Renal pelvis (tissue), 4 donors: ENCODE results near the gene F11R. TPM values are rescaled to one million over a fixed set of nuclear protein-coding genes. Genes with fewer than 3 reads are reported as not detected.
A peak's percentile ranks its signal among the peaks of the same experiment; 100 is the strongest.
"Not testable (repeated sequence)": the region's sequence is repeated elsewhere in the genome, so short reads cannot be mapped to it uniquely, and the experiment has no call there.

ENCODE experiments used
- DNase-seq: peaks from one replicate; pipeline ENCODE4 v3.0.0-alpha.2; 2013
- polyA plus RNA-seq, 3 donors: library from polyadenylated mRNA; unstranded; fragments of 120-200 nt; gene quantifications; one replicate each; pipeline ENCODE4 v1.2.1, GENCODE V29; 2013; ENCODE audit not compliant: insufficient read length in 3 of 3

Gene F11R
- polyA plus RNA-seq, 3 donors = 79.3 to 103 (median 89.2) TPM

DNA sequence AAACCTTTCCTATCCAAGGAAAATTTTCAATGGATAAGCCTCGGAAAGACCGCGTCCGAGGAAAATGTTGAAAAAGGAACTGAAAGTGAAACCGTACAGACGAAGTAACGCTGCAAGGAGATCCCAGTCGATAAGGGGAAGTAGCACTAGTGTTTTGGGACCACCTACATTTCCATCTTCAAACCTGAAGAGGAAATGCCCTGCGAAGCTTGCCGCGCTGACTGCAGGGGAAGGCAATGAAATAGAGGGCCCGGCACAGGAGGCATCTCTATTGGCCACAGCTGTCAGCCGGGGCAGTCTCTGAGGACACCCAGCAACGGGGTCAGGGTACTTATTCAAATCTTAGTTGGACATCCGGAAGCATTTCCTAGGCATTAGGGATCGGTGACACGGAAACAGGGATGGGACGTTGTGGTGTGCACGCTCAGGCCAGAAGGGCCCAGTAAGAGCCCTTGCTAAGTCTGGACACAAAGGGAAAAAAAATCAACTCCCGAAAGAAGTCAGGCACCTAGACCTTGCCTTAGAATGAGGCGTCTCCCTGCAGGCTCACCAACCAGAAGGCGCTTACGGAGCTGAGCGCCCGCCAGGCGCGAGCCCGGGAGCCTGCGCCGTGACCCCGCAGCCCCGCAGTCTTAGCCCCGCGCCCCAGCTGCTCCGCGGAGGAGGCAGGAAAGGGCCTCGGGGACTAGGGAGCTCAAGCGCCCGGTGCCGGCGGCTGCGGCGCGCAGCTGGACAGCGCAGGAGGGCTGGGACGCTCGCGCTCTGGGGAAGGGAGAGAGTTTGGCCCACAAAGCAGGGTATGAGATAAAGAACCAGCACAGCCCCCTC is 24.2 kb upstream of the F11R start:
- DNase-seq = peak; percentile 69

DNA sequence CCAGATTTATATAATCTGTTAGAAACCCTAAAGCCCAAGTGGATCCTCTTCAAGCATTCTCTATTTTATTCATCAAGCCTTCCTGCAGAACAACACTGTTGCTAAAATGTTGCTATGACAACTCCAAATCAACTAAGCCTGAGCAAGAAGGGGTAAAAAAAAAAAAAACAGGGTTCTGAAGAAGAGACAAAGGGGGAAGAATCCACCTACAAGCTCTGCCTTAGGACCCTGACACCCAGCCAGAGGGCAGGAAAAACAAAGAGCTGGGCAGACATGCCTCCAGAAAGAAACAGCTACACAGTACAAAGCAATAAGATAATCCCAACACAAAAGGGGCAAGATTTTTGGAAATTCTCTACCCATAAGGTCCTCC is 23.6 kb upstream of the F11R start:
- no peak for DNase-seq

- DNase-seq = no peak
Measured at GRCh38 chr1:161039546-161039945, 18.6 kb upstream of the F11R start.

DNA sequence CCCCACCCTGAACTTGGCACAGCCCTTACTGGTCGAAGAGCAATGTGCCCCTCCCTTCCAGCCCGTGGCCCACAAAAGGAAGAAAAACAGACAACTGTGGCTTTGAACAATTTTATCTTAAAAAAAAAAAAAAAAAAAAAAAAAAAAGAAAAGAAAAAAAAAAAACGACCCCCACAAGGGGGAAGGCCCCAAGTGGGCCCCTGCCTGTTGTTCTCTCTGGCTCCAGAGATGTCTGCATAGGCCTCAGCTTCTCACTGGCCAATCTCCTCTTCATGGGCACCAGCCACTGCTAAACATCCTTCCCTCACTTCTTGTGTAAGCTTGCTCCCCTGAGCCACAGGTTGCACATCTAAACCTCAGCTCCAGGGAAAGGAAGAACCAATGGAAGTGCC is 18.2 kb upstream of the F11R start:
- DNase-seq = no peak

- peak; percentile 61 for DNase-seq
Measured at GRCh38 chr1:161038523-161039153, 17.7 kb upstream of the F11R start, which contains the start of gene TSTD1. TSS of gene TSTD1 (minus strand) at chr1:161038964. CDS start at chr1:161038889, 75 bp downstream.

DNA sequence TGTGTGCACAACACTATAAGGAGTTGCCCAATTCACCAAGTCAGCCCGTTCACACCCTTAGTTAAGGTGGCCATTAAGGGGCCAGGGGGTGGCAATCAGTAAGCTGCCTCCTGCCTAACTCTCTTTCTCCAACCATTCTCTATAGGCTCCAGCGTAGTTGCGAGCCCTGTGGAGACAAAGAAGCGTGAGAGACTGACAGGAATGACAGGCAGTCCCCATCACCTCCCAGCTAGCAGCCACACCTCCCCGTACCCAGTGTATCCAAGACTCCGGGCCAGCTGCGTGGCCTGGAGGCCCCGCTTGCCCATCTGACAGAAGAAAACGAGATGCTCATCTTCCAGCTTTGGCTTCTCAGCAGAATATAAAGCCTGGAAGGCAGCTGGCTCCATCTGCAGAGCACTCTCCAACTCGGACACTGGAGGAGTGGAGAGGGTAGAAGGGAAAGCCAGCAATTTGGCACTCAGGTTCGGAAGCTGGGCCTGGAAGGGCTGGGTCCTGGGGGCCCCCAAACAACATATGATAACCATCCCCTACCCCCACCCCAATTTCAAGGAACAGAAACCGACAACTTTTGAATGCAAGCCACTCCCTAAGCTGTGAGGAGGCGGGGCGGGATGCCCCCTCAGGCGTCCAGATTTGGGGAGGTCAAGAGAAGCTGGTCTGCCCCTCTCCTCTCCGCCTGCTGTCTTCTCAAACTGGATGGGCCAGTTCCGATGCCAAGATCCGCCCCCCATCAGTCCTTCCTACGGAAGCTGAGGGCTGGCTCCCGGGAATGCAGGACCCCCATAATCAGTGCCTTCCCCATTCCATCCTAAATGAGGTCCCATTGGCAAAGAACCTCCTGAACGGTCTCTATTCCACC is 16.9 kb upstream of the F11R start:
- DNase-seq = no peak

GRCh38 chr1:161033751-161034150 is 12.8 kb upstream of the F11R start:
- no peak for DNase-seq

DNA sequence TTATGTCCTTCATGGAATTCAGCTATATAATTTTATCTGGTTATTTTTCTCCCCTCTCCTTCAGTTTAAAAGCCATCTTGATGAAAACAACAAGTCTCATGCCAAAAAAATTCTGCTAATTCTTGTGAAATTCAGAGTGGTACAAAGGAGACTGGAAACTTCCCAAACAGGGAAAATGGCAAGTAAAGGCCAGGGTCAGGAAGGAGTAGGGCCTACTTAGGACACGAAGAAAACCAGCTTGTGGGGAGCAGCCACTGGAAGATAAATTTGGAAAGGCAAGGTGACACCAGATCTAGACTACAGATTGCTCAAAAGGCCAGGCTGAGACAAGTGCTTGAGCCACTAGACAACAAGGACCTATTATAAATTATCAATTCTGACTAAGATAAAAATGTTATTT is 11.5 kb upstream of the F11R start:
- no peak for DNase-seq

DNA sequence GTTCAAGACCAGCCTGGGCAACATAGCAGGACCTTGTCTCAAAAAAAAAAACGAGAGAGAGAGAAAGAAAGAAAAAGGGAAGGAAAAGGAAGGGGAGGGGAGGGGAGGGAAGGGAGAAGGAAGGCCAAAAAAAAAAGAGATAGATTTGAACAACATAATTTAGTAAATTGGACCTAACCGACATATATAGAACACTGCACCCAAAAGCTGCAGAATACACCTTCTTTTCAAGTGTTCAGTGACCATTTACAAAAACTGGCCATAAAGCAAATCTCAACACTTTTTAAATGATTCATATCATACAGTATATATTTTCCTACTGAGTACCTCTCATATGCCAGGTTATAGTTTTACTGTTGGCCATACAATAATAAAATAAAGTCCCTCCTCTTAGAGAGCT is 10.9 kb upstream of the F11R start:
- DNase-seq = no peak

DNA sequence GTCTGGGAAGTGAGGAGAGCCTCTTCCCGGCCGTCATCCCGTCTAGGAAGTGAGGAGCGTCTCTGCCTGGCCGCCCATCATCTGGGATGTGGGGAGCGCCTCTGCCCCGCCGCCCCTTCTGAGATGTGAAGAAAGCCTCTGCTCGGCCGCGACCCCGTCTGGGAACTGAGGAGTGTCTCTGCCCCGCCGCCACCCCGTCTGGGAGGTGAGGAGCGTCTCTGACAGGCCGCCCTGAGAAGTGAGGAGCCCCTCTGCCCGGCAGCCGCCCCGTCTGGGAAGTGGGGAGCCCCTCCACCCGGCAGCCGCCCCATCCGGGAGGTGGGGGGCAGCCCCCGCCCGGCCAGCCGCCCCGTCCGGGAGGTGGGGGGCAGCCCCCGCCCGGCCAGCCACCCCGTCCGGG is 8.5 kb upstream of the F11R start:
- DNase-seq = not testable (repeated sequence)

GRCh38 chr1:161026954-161027353 is 6.0 kb upstream of the F11R start:
- DNase-seq = not testable (repeated sequence)

DNA sequence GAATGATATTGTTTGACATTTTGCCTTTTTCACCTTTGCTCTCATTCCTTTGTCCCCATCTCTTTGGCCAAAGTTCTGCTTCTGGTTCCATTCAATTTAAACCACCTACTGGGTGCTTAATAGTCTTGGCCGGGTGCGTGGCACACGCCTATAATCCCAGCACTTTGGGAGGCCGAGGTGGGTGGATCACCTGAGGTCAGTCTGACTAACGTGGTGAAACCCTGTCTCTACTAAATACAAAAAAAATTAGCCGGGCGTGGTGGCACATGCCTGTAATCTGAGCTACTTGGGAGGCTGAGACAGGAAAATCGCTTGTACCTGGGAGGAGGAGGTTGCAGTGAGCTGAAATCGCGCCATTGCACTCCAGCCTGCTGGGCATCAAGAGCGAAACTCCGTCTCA is 1.5 kb upstream of the F11R start:
- not testable (repeated sequence) for DNase-seq

DNA sequence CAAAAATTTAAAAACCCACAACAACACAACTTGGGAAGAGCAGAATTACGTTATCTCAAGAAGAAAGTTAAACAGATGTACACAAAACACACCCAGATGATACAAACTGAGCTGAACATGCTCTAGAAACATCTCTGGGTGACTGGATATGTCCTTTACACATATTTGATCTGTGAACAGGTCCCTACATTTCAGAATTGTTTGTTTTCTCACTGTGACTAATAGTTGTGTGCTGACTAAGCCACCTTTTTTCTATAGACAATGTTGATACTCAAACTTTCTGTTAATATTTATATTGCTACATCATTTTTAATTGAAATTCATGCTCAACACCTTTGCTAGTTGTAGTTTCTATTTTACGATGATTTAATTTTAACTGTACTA is 1.0 kb upstream of the F11R start:
- DNase-seq = no peak

GRCh38 chr1:161021165-161021969 is 415 bp upstream of the F11R start:
- DNase-seq = peak; percentile 89

- DNase-seq = no peak
Measured at GRCh38 chr1:161019751-161020495, 1.0 kb downstream of the F11R start.

DNA sequence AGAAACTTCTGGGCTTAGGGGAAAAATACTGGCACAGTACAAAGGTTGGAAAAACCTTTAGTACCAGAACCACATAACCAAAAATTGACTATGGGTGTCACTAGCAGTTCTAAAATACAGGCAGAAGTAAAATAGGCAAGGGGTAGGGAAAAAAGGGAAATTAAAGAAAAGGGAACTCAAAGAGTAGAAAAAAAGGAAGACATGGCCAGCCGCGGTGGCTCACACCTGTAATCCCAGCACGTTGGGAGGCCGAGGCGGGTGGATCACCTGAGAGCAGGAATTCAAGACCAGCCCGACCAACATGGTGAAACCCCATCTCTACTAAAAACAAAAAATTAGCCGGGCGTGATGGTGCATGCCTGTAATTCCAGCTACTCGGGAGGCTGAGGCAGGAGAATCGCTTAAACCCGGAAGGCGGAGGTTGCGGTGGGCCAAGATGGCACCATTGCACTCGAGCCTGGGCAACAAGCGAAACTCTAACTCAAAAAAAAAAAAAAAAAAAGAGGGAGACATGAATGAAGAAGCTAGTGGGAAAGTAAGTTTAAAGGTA is 1.8 kb downstream of the F11R start:
- DNase-seq = not testable (repeated sequence)

DNA sequence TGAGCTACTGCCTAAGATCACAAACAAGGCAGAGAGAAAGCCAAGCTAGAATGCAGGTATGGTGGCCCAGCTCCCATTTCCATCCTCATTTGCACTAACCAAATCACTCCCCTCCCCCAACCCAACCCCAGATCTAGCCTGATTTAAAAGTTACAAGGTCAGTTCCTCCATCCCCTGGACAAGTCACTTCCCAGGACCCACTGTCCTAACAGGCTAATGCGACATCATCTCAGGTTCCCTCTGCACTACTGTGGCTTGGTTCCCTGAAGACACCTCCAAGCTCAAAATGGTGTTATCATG is 2.4 kb downstream of the F11R start:
- no peak for DNase-seq

GRCh38 chr1:161017756-161018630 is 3.0 kb downstream of the F11R start:
- no peak for DNase-seq

DNA sequence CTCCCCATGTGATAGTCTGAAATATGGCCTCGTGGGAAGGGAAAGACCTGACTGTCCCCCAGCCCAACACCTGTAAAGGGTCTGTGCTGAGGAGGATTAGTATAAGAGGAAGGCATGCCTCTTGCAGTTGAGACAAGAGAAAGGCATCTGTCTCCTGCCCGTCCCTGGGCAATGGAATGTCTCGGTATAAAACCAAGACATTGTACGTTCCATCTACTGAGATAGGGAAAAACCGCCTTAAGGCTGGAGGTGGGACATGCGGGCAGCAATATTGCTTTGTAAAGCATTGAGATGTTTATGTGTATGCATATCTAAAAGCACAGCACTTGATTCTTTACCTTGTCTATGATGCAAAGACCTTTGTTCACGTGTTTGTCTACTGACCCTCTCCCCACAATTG is 3.8 kb downstream of the F11R start:
- not testable (repeated sequence) for DNase-seq

DNA sequence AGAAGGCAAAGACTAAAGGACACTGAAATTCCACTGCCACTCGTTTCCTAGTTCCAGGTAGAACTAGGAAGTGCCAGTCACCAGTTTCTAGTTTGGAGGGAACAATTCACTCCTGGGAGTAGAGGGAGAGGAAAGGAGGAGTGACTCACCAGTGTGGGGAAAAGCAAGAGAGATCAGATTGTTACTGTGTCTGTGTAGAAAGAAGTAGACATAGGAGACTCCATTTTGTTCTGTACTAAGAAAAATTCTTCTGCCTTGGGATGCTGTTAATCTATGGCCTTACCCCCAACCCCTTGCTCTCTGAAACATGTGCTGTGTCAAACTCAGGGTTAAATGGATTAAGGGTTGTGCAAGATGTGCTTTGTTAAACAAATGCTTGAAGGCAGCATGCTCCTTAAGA is 4.3 kb downstream of the F11R start:
- DNase-seq = not testable (repeated sequence)
